RWPE1 (cell line): ENCODE results near the gene NSMF.
"Not testable (repeated sequence)": the region's sequence is repeated elsewhere in the genome, so short reads cannot be mapped to it uniquely, and the experiment has no call there.

Source experiments
- CTCF ChIA-PET: fragments of 350-600 bp; sonication (Branson Sonifier 250); formaldehyde crosslinking; extraction: SDS; loops from one replicate; lab custom pipeline; 2021; lab: Yijun Ruan, JAX
- POLR2A ChIA-PET: fragments of 400-600 bp; formaldehyde crosslinking; extraction: SDS; loops from one replicate; lab custom pipeline; 2020; ENCODE audit warnings: antibody characterized with exemption; ENCODE audit not compliant: low non-redundant PET; lab: Yijun Ruan, JAX
- DNase-seq: peaks from one replicate; pipeline ENCODE4 v3.0.0; 2012; ENCODE audit warnings: low spot score
- H3K27ac ChIP-seq: fragments of 450-650 bp; 2 replicates; pipeline ENCODE4 v1.5.1; 2017
- TF ChIP-seq, protein P1 (sequence below): fragments of 450-650 bp; conservative IDR thresholded peaks from 2 replicates; pipeline ENCODE4 v1.5.1; 2017; ENCODE audit warnings: low read depth, mild to moderate bottlenecking

The NSMF gene

DNA sequence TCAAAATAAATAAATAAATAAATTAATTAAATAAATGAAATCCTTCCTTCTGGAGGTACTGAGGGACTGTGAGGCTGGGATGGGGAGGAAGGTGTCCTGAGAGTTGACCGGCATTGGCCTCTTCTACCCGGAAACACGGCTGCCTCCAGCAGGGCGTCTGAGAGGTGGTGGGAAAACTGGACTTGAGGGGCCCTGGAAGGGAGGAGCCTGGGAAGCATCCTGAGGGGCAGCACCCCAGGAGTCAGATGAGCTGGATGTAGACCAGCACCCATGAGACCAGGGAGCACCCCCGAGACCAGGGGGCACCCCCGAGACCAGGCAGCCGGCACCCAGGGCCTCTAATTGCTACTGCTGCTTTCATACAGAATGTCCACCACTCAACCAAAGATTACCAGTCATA, 8.8 kb upstream of the NSMF start:
- H3K27ac ChIP-seq, result no peak overlapping the region
- DNase-seq, result no peak
- ChIA-PET CTCF (interaction anchor here (0.6 kb wide), 1 partner anchor 342 kb away, joined by 3 read pairs; no protein-coding TSS in a partner anchor), POLR2A (no interaction called here)
- TF ChIP-seq, protein P1, sequence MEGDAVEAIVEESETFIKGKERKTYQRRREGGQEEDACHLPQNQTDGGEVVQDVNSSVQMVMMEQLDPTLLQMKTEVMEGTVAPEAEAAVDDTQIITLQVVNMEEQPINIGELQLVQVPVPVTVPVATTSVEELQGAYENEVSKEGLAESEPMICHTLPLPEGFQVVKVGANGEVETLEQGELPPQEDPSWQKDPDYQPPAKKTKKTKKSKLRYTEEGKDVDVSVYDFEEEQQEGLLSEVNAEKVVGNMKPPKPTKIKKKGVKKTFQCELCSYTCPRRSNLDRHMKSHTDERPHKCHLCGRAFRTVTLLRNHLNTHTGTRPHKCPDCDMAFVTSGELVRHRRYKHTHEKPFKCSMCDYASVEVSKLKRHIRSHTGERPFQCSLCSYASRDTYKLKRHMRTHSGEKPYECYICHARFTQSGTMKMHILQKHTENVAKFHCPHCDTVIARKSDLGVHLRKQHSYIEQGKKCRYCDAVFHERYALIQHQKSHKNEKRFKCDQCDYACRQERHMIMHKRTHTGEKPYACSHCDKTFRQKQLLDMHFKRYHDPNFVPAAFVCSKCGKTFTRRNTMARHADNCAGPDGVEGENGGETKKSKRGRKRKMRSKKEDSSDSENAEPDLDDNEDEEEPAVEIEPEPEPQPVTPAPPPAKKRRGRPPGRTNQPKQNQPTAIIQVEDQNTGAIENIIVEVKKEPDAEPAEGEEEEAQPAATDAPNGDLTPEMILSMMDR, result no peak

DNA sequence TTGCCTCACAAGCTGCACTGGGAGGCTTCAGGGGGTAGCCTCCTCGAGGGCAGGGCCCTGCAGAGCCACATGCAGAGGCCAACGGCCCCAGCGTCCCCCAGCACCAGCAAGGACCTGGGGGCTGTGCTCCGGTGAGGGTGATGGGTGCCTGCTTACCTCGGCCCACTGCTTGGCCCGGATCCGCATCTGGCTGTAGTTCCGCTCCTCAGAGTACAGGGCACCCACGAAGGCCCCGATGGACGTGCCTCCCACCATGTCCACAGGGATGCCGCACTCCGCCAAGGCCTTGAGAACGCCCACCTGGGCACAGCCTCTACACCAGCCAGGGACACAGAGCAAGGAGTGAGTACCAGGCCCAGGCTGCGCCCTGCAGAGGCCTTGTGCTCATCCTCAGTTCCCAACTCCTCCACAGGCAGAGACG, 8.0 kb upstream of the NSMF start:
- CTCF ChIA-PET, result no interaction called here
- no peak for DNase-seq
- POLR2A ChIA-PET, result no interaction called here
- TF ChIP-seq, protein P1, result no peak
- H3K27ac ChIP-seq, result no peak overlapping the region

DNA sequence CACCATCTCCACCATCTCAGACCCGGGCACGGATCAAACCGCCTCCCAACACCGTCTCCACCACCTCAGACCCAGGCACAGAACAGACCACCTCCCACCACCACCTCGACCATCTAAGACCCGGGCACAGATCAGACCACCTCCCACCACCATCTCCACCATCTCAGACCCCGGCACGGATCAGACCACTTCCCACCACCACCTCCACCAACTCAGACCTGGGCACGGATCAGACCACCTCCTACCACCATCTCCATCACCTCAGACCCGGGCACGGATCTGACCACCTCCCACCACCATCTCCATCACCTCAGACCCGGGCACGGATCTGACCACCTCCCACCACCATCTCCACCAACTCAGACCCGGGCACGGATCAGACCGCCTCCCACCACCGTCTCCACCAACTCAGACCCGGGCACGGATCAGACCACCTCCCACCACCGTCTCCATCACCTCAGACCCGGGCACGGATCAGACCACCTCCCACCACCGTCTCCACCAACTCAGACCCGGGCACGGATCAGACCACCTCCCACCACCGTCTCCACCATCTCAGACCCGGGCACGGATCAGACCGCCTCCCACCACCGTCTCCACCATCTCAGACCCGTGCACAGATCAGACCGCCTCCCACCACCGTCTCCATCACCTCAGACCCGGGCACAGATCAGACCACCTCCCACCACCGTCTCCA, 7.4 kb upstream of the NSMF start:
- DNase-seq, POLR2A ChIA-PET, CTCF ChIA-PET, H3K27ac ChIP-seq: not testable (repeated sequence)

DNA sequence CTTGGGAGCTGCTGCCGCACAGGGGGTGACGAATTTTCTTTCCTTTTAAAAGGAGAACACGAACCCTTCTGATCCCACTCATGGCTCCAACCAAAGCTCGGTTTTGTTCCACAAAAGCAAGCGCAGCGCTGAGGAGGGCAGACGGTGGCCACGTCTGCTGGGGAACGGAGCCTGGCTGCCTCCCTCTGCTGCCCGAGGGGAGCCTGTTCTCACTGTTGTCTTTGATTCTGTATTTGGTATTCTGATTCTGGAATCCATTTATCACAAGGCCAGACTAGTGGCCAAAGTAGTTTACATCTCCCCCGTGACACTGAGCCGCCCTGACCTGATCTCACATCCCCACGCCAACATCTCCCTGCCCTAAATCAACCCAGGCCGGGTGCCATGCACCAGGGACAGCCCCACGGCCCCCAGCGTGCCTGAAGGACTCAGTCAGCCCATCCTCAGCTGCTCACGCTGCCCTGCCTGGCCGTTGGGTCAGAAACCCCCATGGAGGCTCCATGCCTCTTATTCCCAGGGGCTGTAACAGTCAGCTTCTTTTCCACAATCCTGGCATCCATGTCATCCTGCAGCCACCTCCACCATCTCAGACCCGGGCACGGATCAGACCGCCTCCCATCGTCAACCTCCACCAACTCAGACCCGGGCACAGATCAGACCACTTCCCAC, 6.7 kb upstream of the NSMF start:
- POLR2A ChIA-PET, result no interaction called here
- DNase-seq, result no peak
- no peak overlapping the region for H3K27ac ChIP-seq
- TF ChIP-seq, protein P1, result no peak
- CTCF ChIA-PET, result interaction anchor here (0.6 to 0.7 kb wide), 3 partner anchors 68 to 1523 kb away, joined by 3 to 4 read pairs (median 3); no protein-coding TSS in a partner anchor

DNA sequence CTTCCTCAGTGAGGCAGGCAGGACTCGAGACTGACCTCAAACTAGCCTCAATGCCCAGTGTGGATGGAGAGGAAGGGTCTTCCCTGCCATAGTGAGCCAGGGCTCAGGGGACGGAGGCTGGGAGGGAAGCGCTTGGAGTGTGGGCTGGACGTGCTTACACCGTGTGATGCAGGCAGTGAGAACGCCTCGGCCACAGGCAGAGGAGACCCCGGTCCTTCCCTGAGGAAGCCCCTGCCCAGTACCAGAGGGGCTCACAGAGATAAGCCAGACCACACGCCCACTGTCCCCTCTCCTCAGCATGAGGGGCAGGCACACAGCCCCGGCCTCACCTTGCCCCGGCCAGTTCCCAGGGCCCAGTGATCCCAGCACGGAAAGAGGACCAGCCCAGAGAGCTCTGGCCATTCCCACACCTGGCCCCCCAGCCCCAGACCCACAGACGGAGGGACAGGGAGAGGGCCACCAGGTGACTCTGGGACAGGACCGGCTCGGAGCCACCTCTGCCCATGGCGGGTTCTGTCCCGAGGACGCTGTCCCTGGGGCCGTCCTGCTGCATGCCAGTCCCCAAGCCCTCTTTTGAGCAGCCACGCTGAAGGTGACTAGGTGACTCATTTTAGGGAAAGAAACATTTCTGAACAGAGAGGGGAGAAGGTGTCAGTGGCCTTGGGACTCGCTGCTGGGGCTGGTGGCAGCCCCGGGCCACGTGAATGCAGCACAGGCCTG, 6.0 kb upstream of the NSMF start:
- TF ChIP-seq, protein P1, result no peak
- ChIA-PET POLR2A (no interaction called here), CTCF (interaction anchor here (0.6 to 0.7 kb wide), 3 partner anchors 67 to 1523 kb away, joined by 3 to 4 read pairs (median 3); no protein-coding TSS in a partner anchor)
- no peak overlapping the region for H3K27ac ChIP-seq
- DNase-seq, result no peak

DNA sequence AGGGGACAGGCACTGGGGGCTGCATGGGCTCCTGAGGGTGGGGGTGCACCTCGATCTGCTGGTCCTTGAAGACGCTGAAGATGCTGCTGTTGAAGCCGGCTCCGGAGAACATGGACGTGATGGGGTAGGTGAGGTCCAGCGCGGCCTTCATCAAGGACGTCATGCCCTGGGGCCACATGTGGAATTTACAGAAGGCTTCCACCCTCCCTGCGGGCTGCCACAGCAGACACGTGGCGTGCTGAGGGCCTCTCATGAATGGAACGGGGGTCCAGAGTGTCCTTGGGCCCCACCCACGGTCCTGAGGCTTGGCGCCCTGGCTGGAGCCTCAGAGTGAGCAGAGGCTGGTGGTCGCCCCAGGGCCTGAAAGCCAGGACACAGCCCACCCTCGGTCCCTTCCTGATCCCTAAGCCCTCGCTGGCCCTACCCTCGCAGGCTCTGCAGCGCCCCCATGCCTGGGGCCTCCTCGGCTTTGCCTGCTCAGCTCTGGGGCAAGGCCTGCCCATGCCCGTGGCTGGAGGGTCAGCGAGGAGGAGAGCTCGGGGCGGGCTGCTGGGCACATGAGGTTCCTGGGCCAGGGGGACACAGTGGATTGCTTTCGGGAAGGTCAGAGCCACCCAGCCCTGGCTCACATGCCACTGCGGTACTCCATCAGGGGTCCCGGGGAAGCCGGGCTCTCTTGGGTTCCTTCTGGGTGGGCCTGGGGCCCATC, 5.3 kb upstream of the NSMF start:
- TF ChIP-seq, protein P1, result no peak
- CTCF ChIA-PET, result no interaction called here
- POLR2A ChIA-PET, result no interaction called here
- no peak overlapping the region for H3K27ac ChIP-seq
- DNase-seq, result no peak
